Pons (tissue), 1 donor: ENCODE data around the gene ST6GALNAC3.
"Not testable (repeated sequence)": the region's sequence is repeated elsewhere in the genome, so short reads cannot be mapped to it uniquely, and the experiment has no call there.

Experiments used
- DNase-seq: peaks from one replicate; pipeline ENCODE4 v3.0.0-alpha.2; 2016; ENCODE audit warnings: low spot score

Gene ST6GALNAC3

DNA sequence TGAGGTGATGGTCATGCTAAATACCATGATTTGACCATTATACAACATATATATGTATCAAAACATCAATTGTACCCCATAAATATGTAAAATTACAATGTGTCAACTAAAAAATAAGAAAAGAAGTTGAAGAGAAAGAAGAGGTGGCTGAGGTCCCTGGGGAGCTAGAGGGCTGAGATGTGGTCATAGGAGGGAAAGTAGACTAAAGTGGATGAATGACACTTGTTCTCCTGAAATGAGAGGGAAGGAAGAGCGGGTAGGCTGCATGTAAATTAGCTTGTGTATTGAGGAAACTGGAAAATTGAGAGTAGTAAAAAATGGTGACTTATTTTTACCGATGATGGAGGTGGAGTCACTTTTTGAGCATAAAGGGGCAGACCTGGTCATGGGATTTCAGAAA lies 117.0 kb downstream of the ST6GALNAC3 start:
- no peak for DNase-seq

GRCh38 chr1:76198452-76198851 lies 123.9 kb downstream of the ST6GALNAC3 start:
- no peak for DNase-seq

DNA sequence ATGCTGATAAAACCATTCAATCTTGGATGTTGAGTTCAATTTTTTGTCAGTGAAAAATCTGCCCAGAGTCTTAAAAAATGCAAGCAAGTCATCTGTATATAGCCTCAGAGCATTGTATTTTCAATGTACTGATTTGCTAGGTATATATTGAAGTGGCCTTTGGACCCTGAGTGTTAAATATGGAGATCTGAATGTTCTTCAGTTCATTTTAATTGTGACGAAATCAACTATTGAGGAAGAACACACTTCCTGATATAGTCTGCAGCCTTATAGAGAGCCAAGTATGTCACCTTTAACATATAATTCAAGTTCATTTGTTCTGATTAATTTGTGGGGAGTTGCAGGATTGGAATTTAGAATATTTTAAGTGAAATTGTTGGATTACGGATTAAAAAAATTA lies 128.1 kb downstream of the ST6GALNAC3 start:
- DNase-seq, result no peak

- DNase-seq, result no peak
Measured at GRCh38 chr1:76203127-76203526, 128.6 kb downstream of the ST6GALNAC3 start.

DNA sequence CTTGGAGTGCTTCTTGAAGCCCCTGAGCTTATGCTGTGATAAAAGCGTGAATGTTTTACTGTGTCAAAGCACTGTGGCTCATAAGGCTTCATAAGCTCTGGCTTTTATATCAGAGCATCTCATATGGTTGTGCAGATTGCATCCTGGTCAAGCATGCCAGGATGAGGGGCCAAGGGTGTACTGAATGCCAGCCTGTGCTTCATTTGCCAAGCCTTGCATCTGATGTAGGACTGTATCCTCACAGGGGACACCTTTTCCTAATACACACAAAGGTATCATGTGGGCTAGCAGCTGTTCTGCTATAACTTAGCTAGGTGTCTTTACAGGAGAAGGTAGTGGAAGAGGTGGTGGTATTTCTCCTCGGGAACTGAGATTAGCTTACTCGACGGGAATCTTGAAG lies 134.7 kb downstream of the ST6GALNAC3 start:
- DNase-seq, result no peak

- no peak for DNase-seq
Measured at GRCh38 chr1:76209648-76210047, 135.1 kb downstream of the ST6GALNAC3 start.

- DNase-seq, result no peak
Measured at GRCh38 chr1:76210160-76210559, 135.6 kb downstream of the ST6GALNAC3 start.

DNA sequence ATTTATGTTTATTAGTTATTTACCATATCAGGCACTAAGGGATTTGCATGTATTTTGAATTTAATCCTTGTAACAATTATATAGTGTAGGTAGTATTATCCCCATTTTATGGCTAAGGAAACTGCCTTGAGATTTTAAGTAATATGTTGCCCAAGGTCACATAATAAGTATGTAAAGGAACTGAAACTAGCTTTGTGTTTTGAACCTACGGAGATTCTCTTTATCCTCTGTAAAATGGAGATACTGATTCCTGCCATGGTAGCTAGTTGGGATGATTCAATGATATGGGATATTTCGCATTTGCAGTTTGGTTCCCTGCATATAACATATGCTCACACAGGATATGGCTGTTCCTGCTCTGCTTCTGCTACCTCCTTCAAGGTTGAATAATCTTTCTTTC lies 144.3 kb downstream of the ST6GALNAC3 start:
- DNase-seq, result no peak

DNA sequence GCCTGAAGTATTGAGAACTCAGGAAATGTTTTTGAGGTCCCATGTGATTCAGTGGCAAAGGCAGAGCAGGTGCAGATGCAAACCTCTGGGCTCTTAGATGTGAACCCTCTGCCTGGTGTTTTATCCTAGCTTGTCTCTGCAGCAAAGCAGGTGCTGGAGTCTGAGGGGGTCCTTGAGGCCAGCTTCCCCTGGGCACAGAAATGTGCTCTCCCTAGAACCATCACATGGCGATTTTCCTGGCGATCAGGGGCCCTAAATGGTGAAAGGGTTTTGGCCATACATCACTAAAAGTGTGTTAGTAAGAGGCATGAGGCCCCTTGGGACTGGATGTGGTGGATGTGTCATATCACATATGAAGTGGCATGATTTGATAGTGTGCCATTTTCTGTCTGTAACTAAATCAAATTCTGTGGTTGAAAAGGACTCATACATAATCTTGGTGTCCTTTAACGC lies 144.8 kb downstream of the ST6GALNAC3 start:
- DNase-seq, result no peak

- DNase-seq, result no peak
Measured at GRCh38 chr1:76224752-76225151, 150.2 kb downstream of the ST6GALNAC3 start.

GRCh38 chr1:76225526-76225925 lies 151.0 kb downstream of the ST6GALNAC3 start:
- no peak for DNase-seq

DNA sequence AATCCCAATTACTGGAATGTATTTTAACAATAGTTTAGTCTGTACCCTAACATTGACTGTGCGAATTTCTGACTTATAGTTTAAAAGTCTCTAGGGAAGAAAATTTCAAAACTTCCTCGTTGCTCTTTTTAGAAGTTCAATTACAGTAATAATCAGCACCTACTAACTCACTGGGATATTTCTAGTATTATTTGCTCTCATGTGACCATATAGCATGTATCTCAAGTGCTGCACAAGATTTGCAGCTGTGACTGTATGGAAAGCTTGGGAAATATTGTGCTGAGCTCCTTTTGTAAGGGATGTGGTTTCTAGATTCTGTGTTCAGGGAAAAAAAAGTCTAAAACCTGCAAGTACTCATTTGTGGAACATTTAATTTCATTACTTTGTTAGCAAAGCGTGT lies 153.1 kb downstream of the ST6GALNAC3 start:
- no peak for DNase-seq

DNA sequence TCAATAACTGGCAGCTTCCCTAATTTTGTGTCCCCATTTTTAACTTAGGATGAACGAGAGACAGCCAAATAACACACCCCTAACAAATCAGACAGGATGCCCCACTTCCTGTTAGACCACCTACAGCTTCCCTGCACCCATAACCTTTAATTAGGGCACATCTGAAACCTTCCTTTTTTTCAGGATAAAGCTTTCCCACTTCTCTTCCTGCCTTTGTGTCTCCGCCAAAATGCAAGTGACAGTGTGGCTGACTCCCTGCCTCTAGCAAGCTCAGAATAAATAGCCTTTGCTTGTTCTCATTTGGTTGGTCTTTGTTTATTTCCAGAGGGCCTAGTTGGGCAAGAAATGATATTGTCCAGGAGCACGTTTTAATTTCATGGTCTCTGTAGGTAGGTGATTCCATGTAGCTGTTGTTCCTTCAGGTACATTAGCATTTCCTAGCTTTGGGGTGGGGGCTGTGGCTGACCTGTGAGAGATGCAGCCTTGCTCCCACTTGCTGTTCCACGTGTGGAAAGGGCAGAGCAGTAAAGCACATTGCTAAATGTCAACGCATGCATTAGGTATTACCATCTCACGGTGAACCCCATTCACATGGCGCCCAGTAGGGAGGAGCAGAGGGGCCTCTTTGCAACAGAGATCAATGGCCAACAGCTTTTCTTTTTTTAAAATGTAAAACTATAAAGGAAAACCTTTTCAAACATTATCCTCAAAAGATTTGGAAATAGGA lies 154.9 kb downstream of the ST6GALNAC3 start:
- no peak for DNase-seq

DNA sequence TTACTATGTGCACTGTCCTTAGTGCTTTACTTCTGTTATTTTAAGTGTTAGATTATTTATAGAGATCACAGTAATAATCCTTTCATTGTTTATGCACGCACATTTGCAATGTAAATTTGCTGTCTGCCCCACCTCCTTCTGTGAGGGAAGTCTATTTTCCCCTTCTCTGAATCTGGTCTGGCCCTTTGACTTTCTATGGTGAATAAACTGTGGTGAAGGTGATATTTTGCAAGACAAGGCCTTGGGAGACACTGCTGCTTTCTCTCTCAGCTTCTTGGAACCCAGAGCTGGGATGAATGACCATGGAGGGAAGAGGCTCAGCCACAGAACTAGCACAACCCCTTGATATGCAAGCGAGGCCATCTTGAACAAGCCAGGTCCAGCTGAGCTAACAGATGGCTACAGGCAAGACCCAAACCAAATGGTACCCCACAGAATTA lies 156.3 kb downstream of the ST6GALNAC3 start:
- no peak for DNase-seq

DNA sequence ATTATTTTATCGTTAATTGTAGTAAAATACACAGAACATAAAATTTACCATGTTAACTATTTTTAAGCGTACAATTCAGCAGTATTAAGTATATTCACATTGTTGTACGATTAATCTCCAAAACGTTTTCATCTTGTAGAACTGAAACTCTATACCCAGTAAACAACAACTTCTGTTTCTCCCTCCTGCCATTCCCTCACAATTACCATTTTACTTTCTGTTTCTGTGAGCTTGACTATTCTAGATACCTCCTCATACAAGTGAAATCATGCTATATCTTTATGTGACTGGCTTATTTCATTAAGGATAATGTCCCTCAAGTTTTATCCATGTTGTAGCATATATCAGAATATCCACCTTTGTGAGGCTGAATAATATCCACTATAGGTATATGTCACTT lies 156.8 kb downstream of the ST6GALNAC3 start:
- no peak for DNase-seq

DNA sequence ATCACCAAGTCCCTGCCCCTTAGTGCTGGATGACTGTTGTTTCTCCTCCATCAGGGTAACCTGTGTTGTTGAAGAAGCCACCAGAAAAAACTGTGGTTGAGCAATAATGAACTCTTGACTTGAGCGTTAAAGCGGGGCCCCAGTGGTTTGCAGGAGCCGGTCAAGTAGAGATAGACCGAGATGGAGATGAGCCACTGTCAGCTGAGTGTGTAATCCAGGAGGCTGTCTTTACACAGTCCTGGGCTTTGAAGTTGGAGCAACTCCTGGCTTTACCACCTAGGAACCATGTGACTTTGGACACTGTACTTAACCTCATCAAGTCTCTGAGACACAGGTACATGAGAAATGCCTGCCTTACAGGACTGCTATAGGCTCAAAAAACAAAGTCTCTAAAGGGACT lies 158.1 kb downstream of the ST6GALNAC3 start:
- no peak for DNase-seq

- DNase-seq, result no peak
Measured at GRCh38 chr1:76234061-76234460, 159.5 kb downstream of the ST6GALNAC3 start.

DNA sequence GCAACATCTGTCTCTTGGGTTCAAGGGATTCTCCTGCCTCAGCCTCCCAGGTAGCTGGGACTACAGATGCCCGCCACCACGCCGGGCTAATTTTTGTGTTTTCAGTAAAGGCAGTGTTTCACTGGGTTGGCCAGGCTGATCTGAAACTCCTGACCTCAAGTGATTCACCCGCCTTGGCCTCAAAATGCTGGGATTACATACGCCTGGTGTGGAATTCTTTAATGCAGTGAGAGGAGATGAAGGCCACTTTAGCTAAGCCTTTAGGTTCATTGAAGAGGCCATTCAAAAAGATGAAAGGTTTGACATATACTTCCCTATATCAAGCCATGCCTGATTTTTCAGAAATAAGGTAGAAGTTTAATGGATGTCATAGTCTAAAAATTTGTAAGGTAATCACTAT lies 162.7 kb downstream of the ST6GALNAC3 start:
- DNase-seq, result no peak

DNA sequence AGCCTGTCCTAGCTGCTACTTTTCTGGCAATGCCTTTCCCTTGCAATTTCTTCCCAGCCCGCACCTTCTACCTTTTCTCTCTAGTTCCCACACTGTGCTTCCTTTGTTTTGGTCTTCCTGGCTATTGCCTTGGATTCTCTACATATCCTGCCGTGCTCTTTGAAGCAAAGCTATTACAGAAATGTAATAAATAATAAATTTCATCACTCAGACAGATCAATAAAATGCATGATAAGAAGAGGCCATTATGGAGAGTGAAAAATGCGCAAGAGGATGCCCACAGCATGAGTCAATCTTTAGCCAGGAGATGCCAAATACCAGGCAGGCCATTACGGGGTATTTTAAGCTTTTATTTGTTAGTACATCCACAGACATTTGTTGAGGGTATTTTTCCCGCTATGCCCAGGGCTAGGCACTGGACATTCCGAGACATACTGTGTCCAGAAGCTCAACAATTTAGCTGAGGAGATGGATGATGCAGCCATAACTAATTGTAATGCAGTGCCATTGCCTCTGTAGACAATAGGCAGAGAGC lies 163.6 kb downstream of the ST6GALNAC3 start:
- no peak for DNase-seq

- no peak for DNase-seq
Measured at GRCh38 chr1:76239470-76239918, 164.9 kb downstream of the ST6GALNAC3 start.

- peak; percentile 69 for DNase-seq
Measured at GRCh38 chr1:76240316-76240715, 165.8 kb downstream of the ST6GALNAC3 start.

DNA sequence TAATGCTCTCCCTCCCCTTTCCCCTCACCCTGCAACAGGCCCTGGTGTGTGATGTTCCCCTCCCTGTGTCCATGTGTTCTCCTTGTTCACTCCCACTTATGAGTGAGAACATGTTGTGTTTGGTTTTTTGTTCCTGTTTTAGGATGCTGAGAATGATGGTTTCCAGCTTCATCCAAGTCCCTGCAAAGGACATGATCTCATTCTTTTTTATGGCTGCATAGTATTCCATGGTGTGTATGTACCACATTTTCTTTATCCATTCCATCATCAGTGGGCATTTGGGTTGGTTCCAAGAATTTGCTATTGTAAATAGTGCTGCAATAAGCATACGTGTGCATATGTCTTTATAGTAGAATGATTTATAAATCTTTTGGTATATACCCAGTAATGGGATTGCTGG lies 168.0 kb downstream of the ST6GALNAC3 start:
- DNase-seq, result not testable (repeated sequence)

- DNase-seq, result no peak
Measured at GRCh38 chr1:76247261-76247852, 172.8 kb downstream of the ST6GALNAC3 start.
